HG03432 (cell line): ENCODE measurements around the gene ATXN3L.

Source experiments
- ATAC-seq: cut with Tn5 transposase; IDR thresholded peaks from one replicate; pipeline ENCODE4 v1.9.1; 2021; ENCODE audit warnings: mild to moderate bottlenecking, moderate library complexity; ENCODE audit not compliant: unreplicated experiment

Gene ATXN3L

DNA sequence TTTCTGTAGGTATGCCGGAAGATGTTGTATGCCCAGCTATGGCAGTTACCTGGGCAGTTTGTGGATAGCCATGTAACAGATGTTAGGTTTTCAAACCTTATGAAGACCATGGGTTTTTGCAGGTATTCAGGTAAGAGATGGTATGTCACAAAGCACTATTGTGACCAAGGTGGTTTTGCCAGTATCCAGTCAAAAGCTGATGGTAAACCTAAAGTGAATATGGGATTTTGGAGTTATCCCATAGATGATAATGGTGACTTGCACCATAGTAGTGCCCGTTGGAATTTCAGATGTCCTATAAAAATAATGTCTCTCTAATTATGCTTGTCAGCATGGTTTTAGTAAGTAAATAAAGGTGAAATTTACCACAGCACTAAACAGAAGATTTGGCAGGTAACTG is at the start of gene ATXN3L:
Gene ATXN3L (minus strand): TSS at position 101 of the 400 bp plus-strand sequence. CDS start 119 bp downstream, outside the sequence.
- ATAC-seq, result no peak

DNA sequence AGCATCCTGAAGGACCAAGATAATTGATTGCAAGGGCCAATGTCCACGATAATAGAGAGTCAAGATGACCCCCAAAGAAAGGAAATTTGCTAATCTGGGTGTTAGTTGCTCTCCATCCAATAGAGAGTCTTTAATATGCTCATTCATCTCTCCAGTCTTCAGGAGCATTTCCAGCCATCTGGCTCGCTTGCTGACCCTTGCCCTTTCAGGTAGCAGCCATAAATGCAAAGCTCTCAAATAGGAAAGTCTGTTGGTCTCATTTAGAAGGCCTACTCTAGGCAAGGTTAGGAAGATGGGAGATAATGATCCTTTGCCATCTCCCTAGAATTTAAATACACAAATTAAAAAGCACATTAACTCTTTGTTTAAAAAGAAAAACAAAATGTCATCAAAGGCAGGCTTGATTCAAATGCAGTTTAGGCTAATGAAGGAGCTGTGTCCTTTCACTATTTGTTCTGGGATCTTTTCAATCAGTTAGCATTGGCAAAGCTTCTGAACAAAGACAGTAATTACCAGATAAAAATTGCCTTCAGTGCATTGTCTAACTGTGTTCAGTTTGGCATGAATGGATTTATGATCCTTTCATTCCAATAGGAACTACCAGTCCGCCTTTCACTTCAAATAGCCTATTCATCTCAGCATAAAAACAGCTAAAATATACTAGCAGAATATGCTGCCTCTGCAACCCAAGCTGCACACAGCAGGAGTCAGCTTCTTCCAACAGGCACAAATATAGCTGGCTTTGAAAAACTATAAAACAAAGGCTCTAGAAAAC is 49.6 kb upstream of the ATXN3L start:
- no peak for ATAC-seq

GRCh38 chrX:13367950-13368349 is 48.1 kb upstream of the ATXN3L start:
- no peak for ATAC-seq

GRCh38 chrX:13366698-13367097 is 46.8 kb upstream of the ATXN3L start:
- no peak for ATAC-seq

- ATAC-seq, result no peak
Observed at GRCh38 chrX:13365161-13365560, 45.3 kb upstream of the ATXN3L start.

DNA sequence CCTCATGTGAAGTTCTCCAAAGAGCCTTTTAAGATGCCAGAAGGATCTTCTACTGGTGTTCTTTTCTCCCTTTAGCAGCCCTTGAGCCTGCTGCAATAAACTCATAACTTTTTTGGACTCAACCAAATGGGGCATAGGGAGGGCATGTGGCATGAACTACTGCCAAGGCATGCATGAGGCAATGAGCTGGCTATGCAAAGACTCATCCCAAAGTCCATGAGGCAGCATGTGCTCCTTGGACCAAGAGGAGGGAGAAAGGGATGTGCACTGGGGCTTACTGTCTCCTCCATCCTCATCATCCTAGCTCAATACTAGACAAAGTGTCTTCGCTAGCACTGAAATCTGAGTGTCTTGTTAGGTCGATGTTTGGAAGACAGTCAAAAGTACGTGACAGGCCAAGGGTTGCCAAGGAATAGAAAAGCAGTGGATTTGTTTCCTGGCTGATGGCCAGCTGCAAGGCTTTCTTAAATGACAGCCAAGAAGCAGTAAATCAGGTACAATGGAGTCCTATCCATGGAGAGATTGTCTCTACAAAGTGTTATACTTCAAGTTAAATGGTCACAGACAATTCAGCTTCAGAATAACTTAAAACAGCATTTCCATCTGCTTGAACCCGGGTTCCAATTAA is 44.5 kb upstream of the ATXN3L start:
- ATAC-seq, result no peak

DNA sequence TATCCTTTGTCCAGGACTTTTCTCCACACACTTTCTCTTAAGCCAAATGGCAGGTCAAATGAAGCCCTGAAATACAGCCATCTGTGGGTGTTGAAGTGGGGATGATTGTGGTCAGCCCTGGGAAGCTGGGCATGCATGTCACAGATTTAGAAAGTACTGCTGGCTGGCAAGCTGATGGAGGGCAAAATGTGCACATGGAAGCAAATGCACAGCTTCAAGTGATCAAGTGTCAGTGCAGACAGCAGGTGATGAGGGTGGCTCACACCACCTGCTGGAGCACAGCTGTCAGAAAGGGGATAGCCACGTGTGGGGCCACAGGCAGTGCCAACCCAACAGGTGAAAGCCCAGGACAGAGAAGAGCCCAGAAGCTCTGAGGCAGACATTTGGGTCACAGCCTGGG is 40.3 kb upstream of the ATXN3L start:
- ATAC-seq, result no peak

DNA sequence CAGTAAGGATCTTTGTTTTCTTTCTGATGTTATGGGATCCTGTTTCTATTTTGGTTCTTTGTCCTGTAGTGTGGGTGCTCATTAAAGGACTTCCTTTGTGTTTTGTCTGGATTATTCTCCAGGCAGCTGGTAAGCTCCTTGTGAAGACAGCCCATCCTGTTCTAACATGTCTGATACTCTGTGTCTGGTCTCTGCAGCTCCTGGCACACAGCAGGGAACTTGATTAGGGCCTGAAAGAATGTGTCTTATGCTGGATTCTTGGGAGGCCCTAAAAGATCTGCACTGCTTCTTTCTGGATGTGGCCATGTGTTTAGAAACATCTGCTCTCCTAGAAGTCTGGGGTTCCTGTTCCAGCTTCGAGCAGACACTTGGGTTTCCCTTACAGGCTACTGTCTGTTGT is 38.1 kb upstream of the ATXN3L start:
- no peak for ATAC-seq

DNA sequence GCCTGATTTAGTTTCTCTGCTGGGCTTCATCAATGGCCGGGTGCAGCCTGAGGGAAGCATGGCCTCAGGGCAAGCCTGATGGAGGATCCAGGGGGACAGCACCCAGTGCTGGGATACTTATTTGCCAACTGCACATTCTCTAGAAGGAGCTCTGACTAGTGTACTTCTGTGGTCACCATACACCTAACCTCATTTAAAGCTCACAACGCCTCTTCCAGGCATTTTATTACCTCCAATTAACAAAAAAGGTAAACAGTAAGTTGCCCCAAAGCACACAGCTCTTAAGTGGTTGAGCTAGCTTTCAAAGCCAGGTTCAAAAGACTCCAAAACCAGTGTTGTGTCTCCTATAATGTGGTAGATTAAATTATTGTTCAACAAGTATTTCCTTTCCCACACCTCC is 26.8 kb upstream of the ATXN3L start:
- ATAC-seq, result no peak

DNA sequence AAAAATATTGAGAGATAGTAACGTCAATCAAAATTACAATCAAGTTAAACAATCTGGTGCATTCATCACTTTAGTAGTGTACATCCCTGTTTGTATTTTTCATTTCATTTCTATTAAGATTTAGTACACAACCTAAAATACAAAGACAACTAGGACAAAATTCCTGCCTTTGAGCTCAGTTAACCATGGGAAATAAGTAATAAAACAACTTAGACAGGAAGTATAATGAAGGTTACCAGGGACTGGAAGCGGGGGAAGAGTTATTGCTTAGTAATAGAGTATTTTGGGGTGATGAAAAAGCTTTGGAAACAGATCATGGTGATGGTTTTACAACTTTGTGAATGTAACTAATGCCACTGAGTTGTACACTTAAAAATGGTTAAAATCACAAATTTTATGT is 25.6 kb upstream of the ATXN3L start:
- no peak for ATAC-seq

GRCh38 chrX:13345037-13345436 is 25.2 kb upstream of the ATXN3L start:
- no peak for ATAC-seq

DNA sequence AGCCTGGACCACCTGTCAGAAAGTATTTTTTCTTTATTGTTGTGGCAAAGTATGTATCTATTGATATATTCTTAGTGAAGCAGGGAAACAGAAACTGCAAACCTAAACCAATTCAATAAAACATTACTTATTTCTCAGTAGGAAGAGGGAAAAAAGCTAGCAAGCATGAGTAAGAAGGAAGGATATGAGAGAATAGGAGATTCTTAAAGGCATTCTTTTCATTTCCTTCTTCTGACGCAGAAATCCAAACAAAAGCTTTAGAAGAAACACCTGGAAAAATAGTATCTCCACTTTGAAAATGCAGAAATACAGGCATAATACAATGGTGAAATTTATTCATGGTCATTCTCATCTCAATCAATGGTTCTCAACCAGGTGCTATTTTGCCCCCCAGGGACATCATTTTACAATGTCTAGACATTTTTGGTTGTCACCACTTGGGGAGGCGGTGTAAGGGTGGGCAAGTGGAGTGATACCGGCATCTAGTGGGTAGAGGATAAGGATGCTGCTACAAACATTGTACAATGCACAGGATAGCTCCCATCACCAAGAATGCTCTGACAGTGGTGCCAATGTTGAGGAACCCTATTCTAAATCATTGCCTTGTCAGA is 21.7 kb upstream of the ATXN3L start:
- no peak for ATAC-seq

- ATAC-seq, result no peak
Observed at GRCh38 chrX:13340182-13340791, 20.4 kb upstream of the ATXN3L start.

DNA sequence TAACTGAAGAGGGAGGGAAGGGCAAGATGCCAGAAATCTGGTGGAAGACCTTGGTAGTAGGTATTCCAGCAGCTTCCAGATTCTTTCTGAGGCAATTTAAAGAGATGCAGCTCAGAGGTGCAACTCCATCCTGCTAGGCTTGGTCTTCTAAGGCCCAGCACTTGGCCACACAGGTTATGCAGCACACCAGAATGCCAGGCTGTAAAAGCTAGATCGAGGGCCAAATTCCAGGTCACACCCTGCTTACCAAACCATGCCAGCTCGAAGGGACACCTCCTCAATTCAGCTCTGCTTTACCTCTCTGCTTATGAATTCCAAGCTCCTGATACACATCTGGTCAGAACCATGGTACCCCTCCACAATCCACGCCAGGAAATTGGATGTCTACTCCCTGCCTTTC is 19.8 kb upstream of the ATXN3L start:
- ATAC-seq, result no peak

GRCh38 chrX:13338996-13339515 is 19.2 kb upstream of the ATXN3L start:
- ATAC-seq, result no peak

DNA sequence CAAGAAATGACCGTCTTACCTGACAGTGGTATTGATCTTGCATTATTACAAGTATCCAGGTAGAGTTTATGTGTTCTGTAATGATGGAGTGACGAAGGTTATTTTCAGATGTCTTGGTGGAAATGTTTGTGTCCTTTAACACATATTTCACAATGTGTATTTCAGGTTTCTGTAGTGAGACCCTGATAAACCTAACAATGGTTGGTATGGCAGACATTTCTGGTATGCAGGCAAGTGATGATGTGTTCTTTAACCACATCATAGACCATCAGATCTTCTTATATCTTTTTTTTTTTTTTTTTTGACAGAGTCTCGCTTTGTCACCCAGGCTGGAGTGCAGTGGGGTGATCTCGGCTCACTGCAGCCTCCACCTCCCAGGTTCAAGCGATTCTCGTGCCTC is 14.6 kb upstream of the ATXN3L start:
- ATAC-seq, result no peak

GRCh38 chrX:13330446-13330845 is 10.6 kb upstream of the ATXN3L start:
- no peak for ATAC-seq

DNA sequence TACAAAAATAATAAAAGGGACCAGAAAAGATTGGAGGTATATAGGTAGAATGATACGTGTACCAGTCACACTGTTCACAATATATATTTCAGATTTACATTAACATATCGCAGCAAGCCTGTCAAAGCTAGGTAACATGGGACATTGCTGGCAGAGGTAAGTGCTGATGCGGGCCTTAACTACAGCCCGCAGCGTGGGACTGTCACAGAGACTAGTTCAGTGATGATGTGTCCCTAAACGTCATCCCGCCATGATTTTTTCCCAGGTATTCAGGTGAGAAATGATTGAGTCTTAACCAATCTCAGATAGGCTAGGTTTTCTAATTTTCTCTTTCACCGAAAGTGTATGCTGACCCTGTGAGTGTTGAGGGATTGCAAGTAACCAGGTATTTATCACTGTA is 7.8 kb upstream of the ATXN3L start:
- ATAC-seq, result no peak

GRCh38 chrX:13323241-13323640 is 3.4 kb upstream of the ATXN3L start:
- no peak for ATAC-seq

- ATAC-seq, result no peak
Observed at GRCh38 chrX:13317366-13317765, 2.5 kb downstream of the ATXN3L start.

DNA sequence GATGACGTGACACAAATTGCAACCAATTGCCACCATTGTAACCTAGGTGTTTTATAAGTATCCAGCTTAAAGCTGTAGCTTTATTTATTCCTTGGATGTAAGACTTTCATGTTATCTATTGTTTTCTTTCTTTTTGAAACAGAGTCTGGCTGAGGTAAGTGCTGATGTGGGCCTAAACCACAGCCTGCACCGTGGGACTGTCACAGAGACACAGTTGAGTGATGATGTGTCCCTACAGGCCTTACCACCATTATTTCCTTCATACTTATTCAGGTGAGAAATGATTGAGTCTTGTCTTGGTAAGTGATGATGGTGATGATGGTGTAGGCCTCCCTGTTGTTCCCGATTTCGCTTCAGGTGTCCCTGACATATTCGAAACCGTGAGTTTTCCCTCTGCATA is 8.3 kb downstream of the ATXN3L start:
- no peak for ATAC-seq

DNA sequence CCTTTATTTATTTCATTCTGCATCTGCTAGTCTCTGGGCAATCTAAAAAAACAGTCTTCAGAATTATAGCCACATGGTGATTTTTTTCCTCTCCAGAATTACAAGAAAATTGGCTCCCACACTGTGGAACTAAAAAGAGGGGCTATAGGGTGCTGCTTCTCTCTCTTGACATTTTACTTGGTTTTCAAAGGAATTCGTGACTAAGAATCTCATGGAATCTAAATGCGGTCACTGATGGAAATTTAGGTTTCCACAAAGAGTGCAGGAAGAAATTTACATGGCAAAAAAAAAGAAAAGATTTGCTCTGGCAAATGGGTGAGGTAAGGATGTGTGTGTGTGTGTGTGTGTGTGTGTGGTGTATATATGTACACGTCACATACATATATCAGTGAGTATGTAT is 10.2 kb downstream of the ATXN3L start:
- ATAC-seq, result no peak
